ENCODE data around the gene ATP2B2. TPM values are rescaled to one million over a fixed set of nuclear protein-coding genes. Genes with fewer than 3 reads are reported as not detected.

The ATP2B2 gene
- total and polyA plus RNA-seq, 9 of the 15 experiments (the other 6 are each of a cell fraction or from before 2014, with no cell fraction given) = 0.06 TPM; not detected in 8

- intact Hi-C loops (cut with micrococcal nuclease) = loop anchor here (2.0 to 10.0 kb wide), 4 partner anchors 71 to 595 kb away; partner anchors contain the start of genes FANCD2, IRAK2 and TATDN2
- peaks cover 50% of the 10 kb centered on the region for H3K36me3 ChIP-seq (ENCODE audit: control insufficient read depth, insufficient read depth, low read length)
- FAIRE-seq = no peak
- H3K4me2 ChIP-seq (ENCODE audit: insufficient read depth, low read length) = peak overlapping the region; percentile 100
- POLR2A ChIA-PET = interaction anchor here (1.1 to 4.0 kb wide), 9 partner anchors 10 to 588 kb away, joined by 3 to 39 read pairs (median 6); partner anchors contain the start of genes BRPF1 and GHRL
- peaks cover 41% of the 10 kb centered on the region for H3K79me2 ChIP-seq (ENCODE audit: control insufficient read depth, insufficient read depth, low read length)
- peak overlapping the region; percentile 98 to 100; a peak in 3 of 4 replicates for H3K9ac ChIP-seq (ENCODE audit: insufficient read depth in 1 of 2, low read depth in 2 of 2, low read length in 2 of 2)
- H2AFZ ChIP-seq (ENCODE audit: low read depth, low read length) = no peak overlapping the region
- H3K9me1 ChIP-seq (ENCODE audit: control insufficient read depth, insufficient read depth, low read length) = peaks cover 9% of the 10 kb centered on the region
- peaks cover 5% of the 10 kb centered on the region in 2 experiments; a peak in 3 of 5 replicates for H3K4me1 ChIP-seq (replicated peaks in 1 of 2; ENCODE audit: control insufficient read depth in 2 of 2, insufficient read depth in 2 of 2, low read length in 2 of 2)
- no peaks in the 10 kb centered on the region for H3K9me3 ChIP-seq (replicated peaks; ENCODE audit: control insufficient read depth, insufficient read depth, low read depth, low read length)
- no TSS peak for BruUV-seq (replicated peaks)
- 0% methylated on average over 1 of the region's 3 CpGs for WGBS (ENCODE audit: insufficient coverage, low coverage, missing lambda C conversion rate)
- DNase-seq (ENCODE audit: extremely low read depth in 1 of 4, low spot score in 3 of 4) = peak in 1 of 4 experiments; percentile 34
- CTCF ChIA-PET (ENCODE audit: low intra/inter-chr PET ratio) = no interaction called here
- peak overlapping the region; percentile 93 for H3K4me3 ChIP-seq
- H4K20me1 ChIP-seq (replicated peaks; ENCODE audit: control insufficient read depth, insufficient read depth, low read length) = peaks cover 25% of the 10 kb centered on the region
- in situ Hi-C loops (cut with MboI) = loop anchor here (25.0 kb wide), 1 partner anchor 808 kb away; no protein-coding TSS in a partner anchor
- ATAC-seq = no peak
- peaks cover 4 to 11% of the 10 kb centered on the region in 2 experiments; a peak in 3 of 5 replicates for H3K27me3 ChIP-seq (ENCODE audit: control insufficient read depth in 2 of 2, insufficient read depth in 2 of 2, low read length in 2 of 2)
- H3K27ac ChIP-seq (ENCODE audit: extremely low read depth, low read depth, low read length) = peak overlapping the region; percentile 92
- TF ChIP-seq HNRNPK (IDR thresholded peaks at IDR 0.05; ENCODE audit: low read depth, low read length, poor library complexity, severe bottlenecking) (peak; percentile 67), HMG20A (CRISPR knock-in tag; conservative IDR thresholded peaks at IDR 0.05) (no peak), ZNF318 (IDR thresholded peaks at IDR 0.05; ENCODE audit: borderline replicate concordance in 1 of 2, low read depth in 1 of 2) (no peak), VEZF1 (CRISPR knock-in tag; IDR thresholded peaks at IDR 0.05) (peak; percentile 70), ZNF24 (IDR thresholded peaks at IDR 0.05) (no peak), PCBP2 (IDR thresholded peaks at IDR 0.05; ENCODE audit: low read depth, low read length, poor library complexity, severe bottlenecking) (peak; percentile 70)
- TF ChIP-seq, protein P1, sequence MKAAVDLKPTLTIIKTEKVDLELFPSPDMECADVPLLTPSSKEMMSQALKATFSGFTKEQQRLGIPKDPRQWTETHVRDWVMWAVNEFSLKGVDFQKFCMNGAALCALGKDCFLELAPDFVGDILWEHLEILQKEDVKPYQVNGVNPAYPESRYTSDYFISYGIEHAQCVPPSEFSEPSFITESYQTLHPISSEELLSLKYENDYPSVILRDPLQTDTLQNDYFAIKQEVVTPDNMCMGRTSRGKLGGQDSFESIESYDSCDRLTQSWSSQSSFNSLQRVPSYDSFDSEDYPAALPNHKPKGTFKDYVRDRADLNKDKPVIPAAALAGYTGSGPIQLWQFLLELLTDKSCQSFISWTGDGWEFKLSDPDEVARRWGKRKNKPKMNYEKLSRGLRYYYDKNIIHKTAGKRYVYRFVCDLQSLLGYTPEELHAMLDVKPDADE (conservative IDR thresholded peaks at IDR 0.05; ENCODE audit: control insufficient read depth, low read depth, low read length) = no peak
- TF ChIP-seq, protein P2, sequence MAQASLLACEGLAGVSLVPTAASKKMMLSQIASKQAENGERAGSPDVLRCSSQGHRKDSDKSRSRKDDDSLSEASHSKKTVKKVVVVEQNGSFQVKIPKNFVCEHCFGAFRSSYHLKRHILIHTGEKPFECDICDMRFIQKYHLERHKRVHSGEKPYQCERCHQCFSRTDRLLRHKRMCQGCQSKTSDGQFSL (CRISPR knock-in tag; IDR thresholded peaks at IDR 0.05) = no peak
- TF ChIP-seq, protein P2 (tag; IDR thresholded peaks at IDR 0.05) = 0 out of 4 replicates have a peak, but pooled peaks of 1 of the 2 experiments have one; percentile 11
Measured at GRCh38 chr3:10319804-10320203, 185.6 kb downstream of the ATP2B2 start.
